ENCODE results near the gene ABHD8.

The ABHD8 gene

DNA sequence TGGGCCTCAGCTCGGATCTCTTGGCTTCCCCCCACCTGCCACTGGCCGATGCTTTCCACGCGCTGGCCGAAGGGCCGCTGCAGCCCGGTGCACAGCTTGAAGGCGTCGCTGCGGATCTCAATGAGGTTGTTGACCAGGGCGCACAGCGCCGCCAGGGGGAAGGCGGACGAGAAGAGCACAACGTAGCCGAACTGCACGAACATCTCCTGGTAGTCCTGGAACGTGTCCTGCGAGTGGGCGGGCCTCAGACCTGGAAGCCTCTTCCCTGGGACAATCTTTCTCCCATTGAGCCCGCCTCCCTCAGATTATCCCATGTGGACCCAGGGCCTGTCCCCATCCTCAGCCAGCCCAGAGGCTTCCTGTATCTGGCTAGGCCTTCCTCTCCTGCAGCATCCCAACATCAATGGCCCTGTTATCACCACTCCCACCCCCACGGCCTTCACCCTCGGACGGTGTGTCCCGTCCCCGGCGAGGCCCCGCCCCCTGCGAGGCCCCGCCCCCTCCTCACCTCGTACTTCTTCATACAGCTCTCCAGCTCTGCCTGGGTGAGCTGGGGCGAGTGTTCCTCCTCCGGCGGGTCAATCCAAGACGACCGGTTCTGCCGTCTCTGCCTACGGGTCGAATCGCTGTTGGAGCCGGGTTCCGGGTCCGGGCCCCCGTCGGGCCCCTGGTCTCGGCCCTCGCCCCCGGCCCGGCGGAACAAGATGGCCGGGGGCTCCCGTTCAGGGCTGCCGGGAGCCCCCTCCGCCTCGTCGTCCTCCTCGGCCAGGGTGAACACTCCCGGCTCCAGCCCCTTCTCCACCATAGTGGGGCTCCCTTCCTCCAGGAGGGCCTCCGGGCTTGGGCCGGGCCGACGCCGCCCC lies 24.7 kb upstream of the ABHD8 start:
- Histone ChIP-seq H3K27ac (ENCODE audit: low read depth, low read length, poor library complexity, severe bottlenecking) (no peak overlapping the region), H3K4me1 (ENCODE audit: insufficient read depth, low read length, severe bottlenecking) (peaks cover 6% of the 10 kb centered on the region), H3F3A (ENCODE audit: insufficient read depth, low read length) (no peaks in the 10 kb centered on the region), H2AFZ (ENCODE audit: low read length) (no peak overlapping the region), H3K9me3 (ENCODE audit: low read length) (no peaks in the 10 kb centered on the region), H3K4me3 (ENCODE audit: low read depth, low read length, poor library complexity, severe bottlenecking) (no peak overlapping the region), H3K9me2 (ENCODE audit: low read depth, low read length) (no peaks in the 10 kb centered on the region), H3K4me2 (ENCODE audit: low read length) (peak overlapping the region; percentile 52), H3K79me2 (ENCODE audit: insufficient read depth, low read length) (no peaks in the 10 kb centered on the region), H3K27me3 (ENCODE audit: insufficient read depth, low read length) (no peaks in the 10 kb centered on the region; the same call in 1 of the 2 replicates), H4K20me1 (ENCODE audit: insufficient read depth, low read length) (no peaks in the 10 kb centered on the region), H3K36me3 (ENCODE audit: insufficient read depth, low read length) (peaks cover 2% of the 10 kb centered on the region; the same call in 1 of the 2 replicates), H3K9ac (ENCODE audit: low read length) (no peak overlapping the region)
- TF ChIP-seq EZH2 (IDR thresholded peaks at IDR 0.05; ENCODE audit: borderline replicate concordance, low read length), result no peak
- TF ChIP-seq, protein P1, sequence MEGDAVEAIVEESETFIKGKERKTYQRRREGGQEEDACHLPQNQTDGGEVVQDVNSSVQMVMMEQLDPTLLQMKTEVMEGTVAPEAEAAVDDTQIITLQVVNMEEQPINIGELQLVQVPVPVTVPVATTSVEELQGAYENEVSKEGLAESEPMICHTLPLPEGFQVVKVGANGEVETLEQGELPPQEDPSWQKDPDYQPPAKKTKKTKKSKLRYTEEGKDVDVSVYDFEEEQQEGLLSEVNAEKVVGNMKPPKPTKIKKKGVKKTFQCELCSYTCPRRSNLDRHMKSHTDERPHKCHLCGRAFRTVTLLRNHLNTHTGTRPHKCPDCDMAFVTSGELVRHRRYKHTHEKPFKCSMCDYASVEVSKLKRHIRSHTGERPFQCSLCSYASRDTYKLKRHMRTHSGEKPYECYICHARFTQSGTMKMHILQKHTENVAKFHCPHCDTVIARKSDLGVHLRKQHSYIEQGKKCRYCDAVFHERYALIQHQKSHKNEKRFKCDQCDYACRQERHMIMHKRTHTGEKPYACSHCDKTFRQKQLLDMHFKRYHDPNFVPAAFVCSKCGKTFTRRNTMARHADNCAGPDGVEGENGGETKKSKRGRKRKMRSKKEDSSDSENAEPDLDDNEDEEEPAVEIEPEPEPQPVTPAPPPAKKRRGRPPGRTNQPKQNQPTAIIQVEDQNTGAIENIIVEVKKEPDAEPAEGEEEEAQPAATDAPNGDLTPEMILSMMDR (IDR thresholded peaks at IDR 0.05; ENCODE audit: low read length), result peak; percentile 31; the same call in 1 of the 2 replicates

GRCh38 chr19:17327068-17327653 lies 23.9 kb upstream of the ABHD8 start:
- H3K79me2 ChIP-seq (ENCODE audit: insufficient read depth, low read length), result no peaks in the 10 kb centered on the region
- peaks cover 3% of the 10 kb centered on the region; the same call in 1 of the 2 replicates for H3F3A ChIP-seq (ENCODE audit: insufficient read depth, low read length)
- no peaks in the 10 kb centered on the region for H4K20me1 ChIP-seq (ENCODE audit: insufficient read depth, low read length)
- no peaks in the 10 kb centered on the region for H3K9me3 ChIP-seq (ENCODE audit: low read length)
- peaks cover 8% of the 10 kb centered on the region; the same call in 1 of the 2 replicates for H3K36me3 ChIP-seq (ENCODE audit: insufficient read depth, low read length)
- H3K4me2 ChIP-seq (ENCODE audit: low read length), result no peak overlapping the region
- no peak overlapping the region for H3K27ac ChIP-seq (ENCODE audit: low read depth, low read length, poor library complexity, severe bottlenecking)
- no peak overlapping the region for H3K9ac ChIP-seq (ENCODE audit: low read length)
- no peaks in the 10 kb centered on the region; the same call in 1 of the 2 replicates for H3K27me3 ChIP-seq (ENCODE audit: insufficient read depth, low read length)
- H2AFZ ChIP-seq (ENCODE audit: low read length), result no peak overlapping the region
- no peak overlapping the region for H3K4me3 ChIP-seq (ENCODE audit: low read depth, low read length, poor library complexity, severe bottlenecking)
- H3K4me1 ChIP-seq (ENCODE audit: insufficient read depth, low read length, severe bottlenecking), result peaks cover 6% of the 10 kb centered on the region
- TF ChIP-seq EZH2 (IDR thresholded peaks at IDR 0.05; ENCODE audit: borderline replicate concordance, low read length), result no peak
- TF ChIP-seq, protein P1 (IDR thresholded peaks at IDR 0.05; ENCODE audit: low read length), result no peak
- no peaks in the 10 kb centered on the region for H3K9me2 ChIP-seq (ENCODE audit: low read depth, low read length)

GRCh38 chr19:17326595-17326966 lies 23.4 kb upstream of the ABHD8 start:
- peaks cover 6% of the 10 kb centered on the region for H3K4me1 ChIP-seq (ENCODE audit: insufficient read depth, low read length, severe bottlenecking)

More at GRCh38 chr19:17326595-17326966, 23.4 kb upstream of the ABHD8 start:
- no peaks in the 10 kb centered on the region for H3K9me2 ChIP-seq (ENCODE audit: low read depth, low read length)
- no peak overlapping the region for H3K9ac ChIP-seq (ENCODE audit: low read length)
- no peaks in the 10 kb centered on the region for H3K79me2 ChIP-seq (ENCODE audit: insufficient read depth, low read length)
- no peak overlapping the region for H2AFZ ChIP-seq (ENCODE audit: low read length)
- TF ChIP-seq, protein P1 (IDR thresholded peaks at IDR 0.05; ENCODE audit: low read length), result no peak
- TF ChIP-seq EZH2 (IDR thresholded peaks at IDR 0.05; ENCODE audit: borderline replicate concordance, low read length), result no peak
- H4K20me1 ChIP-seq (ENCODE audit: insufficient read depth, low read length), result no peaks in the 10 kb centered on the region
- H3K4me2 ChIP-seq (ENCODE audit: low read length), result no peak overlapping the region
- no peak overlapping the region for H3K27ac ChIP-seq (ENCODE audit: low read depth, low read length, poor library complexity, severe bottlenecking)
- H3K4me3 ChIP-seq (ENCODE audit: low read depth, low read length, poor library complexity, severe bottlenecking), result no peak overlapping the region
- H3F3A ChIP-seq (ENCODE audit: insufficient read depth, low read length), result peaks cover 3% of the 10 kb centered on the region; the same call in 1 of the 2 replicates
- no peaks in the 10 kb centered on the region for H3K9me3 ChIP-seq (ENCODE audit: low read length)
- peaks cover 14% of the 10 kb centered on the region for H3K36me3 ChIP-seq (ENCODE audit: insufficient read depth, low read length)
- H3K27me3 ChIP-seq (ENCODE audit: insufficient read depth, low read length), result no peaks in the 10 kb centered on the region; the same call in 1 of the 2 replicates

All from OCI-LY1 (cell line).